Osteoblast (primary cell): ENCODE data around the gene CFAP58. TPM values are rescaled to one million over a fixed set of nuclear protein-coding genes. Genes with fewer than 3 reads are reported as not detected.
"Not testable (repeated sequence)": the region's sequence is repeated elsewhere in the genome, so short reads cannot be mapped to it uniquely, and the experiment has no call there.

Source experiments
- DNase-seq: peaks from one replicate; pipeline ENCODE4 v3.0.0; 2011; ENCODE audit warnings: low spot score, mixed read lengths; ENCODE audit not compliant: insufficient read length; ENCODE audit errors: missing footprints
- H2AFZ ChIP-seq: 2 replicates; pipeline ENCODE4 v1.6.0; 2011; ENCODE audit warnings: mild to moderate bottlenecking, low read length
- H3K27ac ChIP-seq: 2 replicates; pipeline ENCODE4 v1.5.1; 2011; ENCODE audit warnings: mild to moderate bottlenecking, low read depth, low read length, moderate library complexity
- H3K27me3 ChIP-seq: 2 replicates; pipeline ENCODE4 v1.6.0; 2012; ENCODE audit warnings: mild to moderate bottlenecking, control low read depth, inconsistent platforms, low read length, moderate library complexity; ENCODE audit not compliant: insufficient read depth
- H3K36me3 ChIP-seq: 2 replicates; pipeline ENCODE4 v1.5.1; 2011; ENCODE audit warnings: mild to moderate bottlenecking, low read length, control low read depth, moderate library complexity; ENCODE audit not compliant: insufficient read depth
- H3K4me1 ChIP-seq: 2 replicates; pipeline ENCODE4 v1.5.1; 2011; ENCODE audit warnings: mild to moderate bottlenecking, low read length, control low read depth, moderate library complexity; ENCODE audit not compliant: insufficient read depth
- H3K4me2 ChIP-seq: 2 replicates; pipeline ENCODE4 v1.6.0; 2011; ENCODE audit warnings: mild to moderate bottlenecking, low read length; ENCODE audit not compliant: insufficient read depth
- H3K4me3 ChIP-seq: fragments of 200-600 bp; sonication (generic); 3 replicates; pipeline ENCODE4 v1.5.1; 2012; ENCODE audit warnings: mild to moderate bottlenecking, low read length, inconsistent platforms; ENCODE audit not compliant: insufficient read depth
- H3K79me2 ChIP-seq: 2 replicates; pipeline ENCODE4 v1.6.0; 2012; ENCODE audit warnings: mild to moderate bottlenecking, low read length, control low read depth, inconsistent platforms; ENCODE audit not compliant: insufficient read depth
- H3K9me3 ChIP-seq: 2 replicates; pipeline ENCODE4 v1.5.1; 2011; ENCODE audit warnings: low read depth, low read length, control low read depth
- H4K20me1 ChIP-seq: 2 replicates; pipeline ENCODE4 v1.6.0; 2012; ENCODE audit warnings: mild to moderate bottlenecking, low read length, control low read depth; ENCODE audit not compliant: insufficient read depth
- CTCF ChIP-seq: IDR thresholded peaks from 2 replicates; pipeline ENCODE4 v1.5.1; 2011; ENCODE audit warnings: mild to moderate bottlenecking, low read depth, low read length, moderate library complexity; ENCODE audit errors: extremely low read depth
- total RNA-seq: library from RNA; depleted of rRNA; stranded (reverse); fragments of >200 nt; gene quantifications from 2 replicates; pipeline ENCODE4 v1.2.3, GENCODE V29; 2012

CFAP58 gene
- total RNA-seq, 1 donor = 0.36 TPM

GRCh38 chr10:104456802-104457542 lies 103.3 kb downstream of the CFAP58 start:
- Histone ChIP-seq H4K20me1 (no peaks in the 10 kb centered on the region), H3K4me3 (no peak overlapping the region), H3K4me2 (no peak overlapping the region), H3K9me3 (no peaks in the 10 kb centered on the region), H3K36me3 (no peaks in the 10 kb centered on the region), H2AFZ (no peak overlapping the region), H3K27ac (no peak overlapping the region), H3K4me1 (no peaks in the 10 kb centered on the region), H3K27me3 (no peaks in the 10 kb centered on the region), H3K79me2 (no peaks in the 10 kb centered on the region)
- TF ChIP-seq CTCF = no peak
- DNase-seq = no peak

GRCh38 chr10:104457543-104457828 lies 103.9 kb downstream of the CFAP58 start:
- Histone ChIP-seq H3K4me2 (no peak overlapping the region), H3K27ac (no peak overlapping the region)
- DNase-seq = no peak

GRCh38 chr10:104465575-104465974 lies 111.9 kb downstream of the CFAP58 start:
- H3K4me3 ChIP-seq, H3K27ac ChIP-seq, H2AFZ ChIP-seq, H3K9me3 ChIP-seq, H4K20me1 ChIP-seq, H3K79me2 ChIP-seq, H3K4me2 ChIP-seq, H3K4me1 ChIP-seq, H3K36me3 ChIP-seq, DNase-seq, H3K27me3 ChIP-seq: not testable (repeated sequence)

More at GRCh38 chr10:104457543-104457828, 103.9 kb downstream of the CFAP58 start:
- Histone ChIP-seq H3K79me2 (no peaks in the 10 kb centered on the region), H3K36me3 (no peaks in the 10 kb centered on the region), H3K4me3 (no peak overlapping the region), H3K9me3 (no peaks in the 10 kb centered on the region), H4K20me1 (no peaks in the 10 kb centered on the region), H3K27me3 (no peaks in the 10 kb centered on the region), H3K4me1 (no peaks in the 10 kb centered on the region), H2AFZ (no peak overlapping the region)
- TF ChIP-seq CTCF = no peak

- not testable (repeated sequence) for H3K4me3 ChIP-seq, H3K27me3 ChIP-seq, H3K36me3 ChIP-seq, H3K4me2 ChIP-seq, H3K9me3 ChIP-seq, H4K20me1 ChIP-seq, H3K4me1 ChIP-seq, DNase-seq, H3K79me2 ChIP-seq, H2AFZ ChIP-seq, H3K27ac ChIP-seq
These were observed 115.2 kb downstream of the CFAP58 start for GRCh38 chr10:104468818-104469217.

- Histone ChIP-seq H3K4me1 (no peaks in the 10 kb centered on the region), H3K36me3 (no peaks in the 10 kb centered on the region), H3K4me3 (no peak overlapping the region), H3K27me3 (peaks cover 5% of the 10 kb centered on the region), H4K20me1 (no peaks in the 10 kb centered on the region), H3K27ac (peak overlapping the region; percentile 28), H2AFZ (no peak overlapping the region), H3K79me2 (no peaks in the 10 kb centered on the region), H3K9me3 (no peaks in the 10 kb centered on the region), H3K4me2 (no peak overlapping the region)
- TF ChIP-seq CTCF = no peak
- DNase-seq = no peak
These were observed 118.9 kb downstream of the CFAP58 start for GRCh38 chr10:104472505-104472904.
